ENCODE results near the gene SLC9A8. TPM values are rescaled to one million over a fixed set of nuclear protein-coding genes. Genes with fewer than 3 reads are reported as not detected.

Gene SLC9A8
- total RNA-seq, 1 experiment from 2014 or later = 6.5 TPM

DNA sequence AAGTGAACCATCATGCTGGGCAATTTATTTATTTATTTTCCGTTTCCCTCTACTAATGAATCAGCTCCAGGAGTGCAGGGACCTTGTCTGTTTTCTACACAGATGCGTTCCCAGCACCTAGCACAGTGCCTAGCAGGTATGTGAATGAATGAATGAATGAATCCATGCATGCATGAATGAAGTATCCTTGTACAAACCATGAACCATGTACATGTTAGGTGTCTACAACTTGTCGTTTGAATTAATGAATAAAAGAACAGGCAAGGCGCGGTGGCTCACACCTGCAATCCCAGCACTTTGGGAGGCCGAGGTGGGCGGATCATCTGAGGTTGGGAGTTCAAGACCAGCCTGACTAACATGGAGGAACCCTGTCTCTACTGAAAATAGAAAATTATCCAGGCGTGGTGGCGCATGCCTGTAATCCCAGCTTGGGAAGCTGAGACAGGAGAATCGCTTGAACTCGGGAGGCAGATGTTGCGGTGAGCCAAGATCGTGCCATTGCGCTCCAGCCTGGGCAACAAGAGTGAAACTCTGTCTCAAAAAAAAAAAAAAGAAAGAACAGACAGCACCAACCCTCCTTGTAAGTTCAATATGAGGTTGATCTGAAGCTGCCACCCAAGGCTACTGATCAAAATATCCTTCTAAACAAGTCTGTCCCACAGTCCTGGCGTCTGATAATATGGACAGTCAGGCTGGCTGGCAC is 27.3 kb upstream of the SLC9A8 start:
- no peak for ATAC-seq
- ChIA-PET POLR2A (no interaction called here), CTCF (interaction anchor here (0.7 to 2.0 kb wide), 5 partner anchors 10 to 91 kb away, joined by 3 to 8 read pairs (median 3); partner anchors contain the start of gene SLC9A8)

More for the DNA sequence above, 27.3 kb upstream of the SLC9A8 start:
- TF ChIP-seq NFYB (CRISPR knock-in tag; conservative IDR thresholded peaks at IDR 0.05; ENCODE audit: low read depth) = no peak
- TF ChIP-seq, protein P1, sequence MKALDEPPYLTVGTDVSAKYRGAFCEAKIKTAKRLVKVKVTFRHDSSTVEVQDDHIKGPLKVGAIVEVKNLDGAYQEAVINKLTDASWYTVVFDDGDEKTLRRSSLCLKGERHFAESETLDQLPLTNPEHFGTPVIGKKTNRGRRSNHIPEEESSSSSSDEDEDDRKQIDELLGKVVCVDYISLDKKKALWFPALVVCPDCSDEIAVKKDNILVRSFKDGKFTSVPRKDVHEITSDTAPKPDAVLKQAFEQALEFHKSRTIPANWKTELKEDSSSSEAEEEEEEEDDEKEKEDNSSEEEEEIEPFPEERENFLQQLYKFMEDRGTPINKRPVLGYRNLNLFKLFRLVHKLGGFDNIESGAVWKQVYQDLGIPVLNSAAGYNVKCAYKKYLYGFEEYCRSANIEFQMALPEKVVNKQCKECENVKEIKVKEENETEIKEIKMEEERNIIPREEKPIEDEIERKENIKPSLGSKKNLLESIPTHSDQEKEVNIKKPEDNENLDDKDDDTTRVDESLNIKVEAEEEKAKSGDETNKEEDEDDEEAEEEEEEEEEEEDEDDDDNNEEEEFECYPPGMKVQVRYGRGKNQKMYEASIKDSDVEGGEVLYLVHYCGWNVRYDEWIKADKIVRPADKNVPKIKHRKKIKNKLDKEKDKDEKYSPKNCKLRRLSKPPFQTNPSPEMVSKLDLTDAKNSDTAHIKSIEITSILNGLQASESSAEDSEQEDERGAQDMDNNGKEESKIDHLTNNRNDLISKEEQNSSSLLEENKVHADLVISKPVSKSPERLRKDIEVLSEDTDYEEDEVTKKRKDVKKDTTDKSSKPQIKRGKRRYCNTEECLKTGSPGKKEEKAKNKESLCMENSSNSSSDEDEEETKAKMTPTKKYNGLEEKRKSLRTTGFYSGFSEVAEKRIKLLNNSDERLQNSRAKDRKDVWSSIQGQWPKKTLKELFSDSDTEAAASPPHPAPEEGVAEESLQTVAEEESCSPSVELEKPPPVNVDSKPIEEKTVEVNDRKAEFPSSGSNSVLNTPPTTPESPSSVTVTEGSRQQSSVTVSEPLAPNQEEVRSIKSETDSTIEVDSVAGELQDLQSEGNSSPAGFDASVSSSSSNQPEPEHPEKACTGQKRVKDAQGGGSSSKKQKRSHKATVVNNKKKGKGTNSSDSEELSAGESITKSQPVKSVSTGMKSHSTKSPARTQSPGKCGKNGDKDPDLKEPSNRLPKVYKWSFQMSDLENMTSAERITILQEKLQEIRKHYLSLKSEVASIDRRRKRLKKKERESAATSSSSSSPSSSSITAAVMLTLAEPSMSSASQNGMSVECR (CRISPR knock-in tag; IDR thresholded peaks at IDR 0.05; ENCODE audit: borderline replicate concordance) = no peak
- TF ChIP-seq, protein P2, sequence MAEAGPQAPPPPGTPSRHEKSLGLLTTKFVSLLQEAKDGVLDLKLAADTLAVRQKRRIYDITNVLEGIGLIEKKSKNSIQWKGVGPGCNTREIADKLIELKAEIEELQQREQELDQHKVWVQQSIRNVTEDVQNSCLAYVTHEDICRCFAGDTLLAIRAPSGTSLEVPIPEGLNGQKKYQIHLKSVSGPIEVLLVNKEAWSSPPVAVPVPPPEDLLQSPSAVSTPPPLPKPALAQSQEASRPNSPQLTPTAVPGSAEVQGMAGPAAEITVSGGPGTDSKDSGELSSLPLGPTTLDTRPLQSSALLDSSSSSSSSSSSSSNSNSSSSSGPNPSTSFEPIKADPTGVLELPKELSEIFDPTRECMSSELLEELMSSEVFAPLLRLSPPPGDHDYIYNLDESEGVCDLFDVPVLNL (CRISPR knock-in tag; IDR thresholded peaks at IDR 0.05; ENCODE audit: borderline replicate concordance, low read depth) = no peak
- TF ChIP-seq, protein P3, sequence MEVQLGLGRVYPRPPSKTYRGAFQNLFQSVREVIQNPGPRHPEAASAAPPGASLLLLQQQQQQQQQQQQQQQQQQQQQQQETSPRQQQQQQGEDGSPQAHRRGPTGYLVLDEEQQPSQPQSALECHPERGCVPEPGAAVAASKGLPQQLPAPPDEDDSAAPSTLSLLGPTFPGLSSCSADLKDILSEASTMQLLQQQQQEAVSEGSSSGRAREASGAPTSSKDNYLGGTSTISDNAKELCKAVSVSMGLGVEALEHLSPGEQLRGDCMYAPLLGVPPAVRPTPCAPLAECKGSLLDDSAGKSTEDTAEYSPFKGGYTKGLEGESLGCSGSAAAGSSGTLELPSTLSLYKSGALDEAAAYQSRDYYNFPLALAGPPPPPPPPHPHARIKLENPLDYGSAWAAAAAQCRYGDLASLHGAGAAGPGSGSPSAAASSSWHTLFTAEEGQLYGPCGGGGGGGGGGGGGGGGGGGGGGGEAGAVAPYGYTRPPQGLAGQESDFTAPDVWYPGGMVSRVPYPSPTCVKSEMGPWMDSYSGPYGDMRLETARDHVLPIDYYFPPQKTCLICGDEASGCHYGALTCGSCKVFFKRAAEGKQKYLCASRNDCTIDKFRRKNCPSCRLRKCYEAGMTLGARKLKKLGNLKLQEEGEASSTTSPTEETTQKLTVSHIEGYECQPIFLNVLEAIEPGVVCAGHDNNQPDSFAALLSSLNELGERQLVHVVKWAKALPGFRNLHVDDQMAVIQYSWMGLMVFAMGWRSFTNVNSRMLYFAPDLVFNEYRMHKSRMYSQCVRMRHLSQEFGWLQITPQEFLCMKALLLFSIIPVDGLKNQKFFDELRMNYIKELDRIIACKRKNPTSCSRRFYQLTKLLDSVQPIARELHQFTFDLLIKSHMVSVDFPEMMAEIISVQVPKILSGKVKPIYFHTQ (CRISPR knock-in tag; IDR thresholded peaks at IDR 0.05) = no peak
- no peak for TF ChIP-seq ZNF138 (CRISPR knock-in tag; conservative IDR thresholded peaks at IDR 0.05)
- no peak for TF ChIP-seq RORB (CRISPR knock-in tag; IDR thresholded peaks at IDR 0.05)
- no peak for TF ChIP-seq NR2C2 (CRISPR knock-in tag; IDR thresholded peaks at IDR 0.05)
- TF ChIP-seq MXD4 (CRISPR knock-in tag; IDR thresholded peaks at IDR 0.05; ENCODE audit: borderline replicate concordance) = no peak
- TF ChIP-seq, protein P4, sequence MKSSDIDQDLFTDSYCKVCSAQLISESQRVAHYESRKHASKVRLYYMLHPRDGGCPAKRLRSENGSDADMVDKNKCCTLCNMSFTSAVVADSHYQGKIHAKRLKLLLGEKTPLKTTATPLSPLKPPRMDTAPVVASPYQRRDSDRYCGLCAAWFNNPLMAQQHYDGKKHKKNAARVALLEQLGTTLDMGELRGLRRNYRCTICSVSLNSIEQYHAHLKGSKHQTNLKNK (CRISPR knock-in tag; IDR thresholded peaks at IDR 0.05) = no peak
- TF ChIP-seq E2F1 (CRISPR knock-in tag; IDR thresholded peaks at IDR 0.05) = no peak
- no peak for TF ChIP-seq MLX (CRISPR knock-in tag; IDR thresholded peaks at IDR 0.05)
- Mint-ChIP-seq H3K36me3 (no peaks in the 10 kb centered on the region), H3K9me3 (no peaks in the 10 kb centered on the region), H3K4me1 (peaks cover 11% of the 10 kb centered on the region; the same call in 1 of the 2 replicates), H3K27ac (no peak overlapping the region), H3K4me3 (no peak overlapping the region), H3K27me3 (ENCODE audit: low read depth) (no peaks in the 10 kb centered on the region)
- DNase-seq (ENCODE audit: low spot score) = no peak
